Measurements from ENCODE around the gene CHD5.
A peak's percentile ranks its signal among the peaks of the same experiment; 100 is the strongest.
"Not testable (repeated sequence)": the region's sequence is repeated elsewhere in the genome, so short reads cannot be mapped to it uniquely, and the experiment has no call there.

Gene CHD5

GRCh38 chr1:6083801-6084446 lies 96.2 kb downstream of the CHD5 start:
- DNase-seq (ENCODE audit: low spot score) = no peak

GRCh38 chr1:6083385-6083784 lies 96.7 kb downstream of the CHD5 start:
- DNase-seq (ENCODE audit: low spot score) = no peak

DNA sequence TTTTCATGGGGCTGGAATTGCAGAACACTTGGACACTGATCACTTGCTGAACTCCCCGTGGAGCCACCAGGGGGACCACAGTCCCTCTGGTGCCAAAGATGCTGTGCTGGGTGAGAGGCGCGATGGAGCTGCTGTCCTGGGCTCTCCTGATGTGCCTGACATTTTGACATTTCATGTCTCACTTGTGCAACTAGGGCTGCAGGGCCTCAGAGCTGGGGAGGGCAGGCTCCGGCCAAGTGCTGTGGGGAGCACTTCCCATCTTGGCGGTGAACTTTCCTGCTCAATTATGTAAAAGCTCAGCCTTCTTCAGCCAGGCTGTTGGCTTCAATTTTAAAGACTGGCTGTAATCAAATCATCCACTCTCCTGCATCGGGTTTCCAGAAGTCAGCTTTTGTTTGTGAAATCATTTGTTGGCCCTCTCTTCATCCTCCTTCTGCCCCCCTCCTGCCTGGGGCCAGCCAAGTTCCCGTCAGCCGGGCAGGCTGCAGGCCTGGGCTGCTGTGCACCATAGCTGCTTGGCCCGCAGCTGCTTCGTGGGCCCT lies 97.6 kb downstream of the CHD5 start:
- DNase-seq (ENCODE audit: low spot score) = no peak

DNA sequence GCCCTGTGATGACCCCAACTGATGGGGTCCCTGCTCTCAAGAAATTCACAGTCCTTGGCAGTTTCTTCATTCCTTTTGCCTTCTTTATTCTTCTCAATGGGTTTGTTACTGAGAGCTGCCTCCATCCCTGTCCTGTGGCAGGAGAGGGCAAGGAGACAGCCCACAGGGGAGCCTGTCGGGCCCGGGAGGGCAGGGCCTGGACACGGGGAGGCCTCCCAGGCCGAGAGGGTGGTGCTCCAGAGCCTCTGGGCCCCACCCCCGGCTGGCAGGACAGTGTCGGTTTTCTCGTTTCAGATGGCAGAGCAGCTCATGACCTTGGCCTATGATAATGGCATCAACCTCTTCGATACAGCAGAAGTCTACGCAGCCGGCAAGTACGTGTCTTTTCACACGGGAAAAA lies 98.2 kb downstream of the CHD5 start:
- no peak for DNase-seq (ENCODE audit: low spot score)

- DNase-seq (ENCODE audit: low spot score) = no peak
Observed at GRCh38 chr1:6080469-6080868, 99.7 kb downstream of the CHD5 start.

DNA sequence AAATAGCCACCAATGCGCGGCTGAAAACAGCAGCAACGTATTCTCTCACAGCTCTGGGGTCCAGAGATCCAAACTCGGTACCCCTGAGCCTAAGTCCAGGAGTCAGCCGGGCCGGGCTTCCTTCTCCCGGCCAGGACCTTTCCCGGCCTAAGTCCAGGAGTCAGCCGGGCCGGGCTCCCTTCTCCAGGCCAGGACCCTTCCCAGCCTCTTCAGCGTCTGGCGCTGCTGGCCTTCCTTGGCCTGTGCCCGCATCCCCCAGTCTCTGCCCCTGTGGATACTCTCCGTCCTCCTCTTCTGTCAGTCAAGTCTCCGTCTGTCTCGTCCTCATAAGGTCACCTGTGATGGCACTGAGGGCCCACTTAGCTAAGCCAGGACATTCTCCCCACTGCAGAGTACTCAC lies 102.2 kb downstream of the CHD5 start:
- no peak for DNase-seq (ENCODE audit: low spot score)

DNA sequence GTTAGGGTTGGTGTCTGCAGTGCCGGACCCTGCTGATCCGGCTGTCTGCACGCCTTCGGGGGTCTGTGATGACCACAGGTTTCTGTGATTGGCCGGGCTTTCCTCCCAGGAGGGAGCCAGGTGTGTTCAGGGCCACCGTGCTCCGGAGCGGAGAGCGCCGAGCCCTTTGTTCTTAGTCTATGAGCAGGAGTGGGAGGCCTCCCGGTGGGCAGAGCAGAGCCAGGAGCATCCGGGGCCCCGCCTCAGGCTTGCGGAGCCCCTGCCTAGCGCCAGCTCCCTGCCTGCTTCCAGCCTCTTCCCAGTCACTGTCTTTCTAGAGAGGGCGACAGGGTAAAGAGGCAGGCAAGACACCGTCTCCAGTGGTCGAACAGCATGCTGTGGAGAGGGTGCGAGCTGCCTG lies 102.6 kb downstream of the CHD5 start:
- DNase-seq (ENCODE audit: low spot score) = no peak

DNA sequence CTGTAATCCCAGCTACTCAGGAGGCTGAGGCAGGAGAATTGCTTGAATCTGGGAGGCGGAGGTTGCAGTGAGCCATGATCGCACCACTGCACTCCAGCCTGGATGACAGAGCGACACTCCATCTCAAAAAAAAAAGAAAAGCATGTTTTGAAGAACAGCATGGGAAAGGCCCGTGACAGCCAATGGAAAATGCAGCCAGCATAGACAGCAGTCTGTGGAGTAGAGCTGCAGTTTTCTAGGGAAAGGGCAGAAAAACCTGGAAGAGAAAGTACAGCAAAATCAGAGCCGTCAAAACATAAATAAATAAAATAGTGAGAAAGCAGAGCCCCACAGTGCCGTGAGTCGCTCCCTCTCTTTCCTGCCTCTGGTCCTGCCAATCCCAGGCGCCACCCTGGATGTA lies 103.1 kb downstream of the CHD5 start:
- DNase-seq (ENCODE audit: low spot score) = not testable (repeated sequence)

DNA sequence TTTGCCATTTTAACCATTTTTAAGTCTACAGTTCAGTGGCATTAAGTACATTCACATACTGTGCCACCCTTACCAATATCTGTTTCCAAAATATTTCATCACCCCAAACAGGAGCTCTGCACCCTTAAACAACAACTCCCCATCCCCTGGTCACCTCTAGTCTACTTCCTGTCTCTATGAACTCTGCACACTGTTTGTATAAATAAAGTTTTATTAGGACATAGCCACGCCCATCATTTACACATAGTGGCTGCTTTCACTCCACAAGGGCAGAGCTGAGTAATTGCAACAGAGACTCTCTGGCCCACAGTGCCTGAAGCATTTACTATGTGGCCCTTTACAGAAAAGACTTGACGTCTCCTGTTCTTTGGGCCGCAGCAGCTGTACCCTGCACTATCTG lies 104.4 kb downstream of the CHD5 start:
- peak; percentile 2 for DNase-seq (ENCODE audit: low spot score)

DNA sequence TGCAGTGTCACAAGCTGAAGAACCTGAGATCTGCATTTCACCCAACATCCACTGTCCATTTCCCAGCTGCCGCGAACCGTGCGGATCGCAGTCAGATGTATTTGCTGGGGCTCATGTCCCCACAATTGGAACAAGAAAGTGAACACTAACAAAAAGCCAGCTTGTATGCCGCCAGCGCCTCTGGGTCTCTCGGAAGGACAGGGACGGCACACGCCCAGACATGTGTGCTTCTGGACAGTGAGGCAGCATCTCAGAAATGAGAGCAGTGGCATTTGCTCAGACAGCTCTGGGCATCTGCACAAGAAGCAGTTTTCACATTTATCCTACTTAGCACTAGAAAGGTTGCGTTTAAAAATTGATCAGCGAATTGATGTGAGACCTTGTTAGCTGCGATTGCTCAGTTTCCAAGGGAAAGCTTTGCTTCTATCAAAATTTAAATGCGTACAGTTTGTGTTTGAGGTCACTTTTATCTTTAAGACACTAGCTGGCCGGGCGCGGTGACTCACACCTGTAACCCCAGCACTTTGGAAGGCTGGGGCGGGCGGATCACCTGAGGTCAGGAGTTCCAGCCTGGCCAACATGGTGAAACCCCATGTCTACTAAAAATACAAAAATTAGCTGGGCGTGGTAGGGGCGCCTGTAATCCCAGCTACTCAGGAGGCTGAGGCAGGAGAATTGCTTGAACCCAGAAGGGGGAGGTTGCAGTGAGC lies 105.8 kb downstream of the CHD5 start:
- no peak for DNase-seq (ENCODE audit: low spot score)

DNA sequence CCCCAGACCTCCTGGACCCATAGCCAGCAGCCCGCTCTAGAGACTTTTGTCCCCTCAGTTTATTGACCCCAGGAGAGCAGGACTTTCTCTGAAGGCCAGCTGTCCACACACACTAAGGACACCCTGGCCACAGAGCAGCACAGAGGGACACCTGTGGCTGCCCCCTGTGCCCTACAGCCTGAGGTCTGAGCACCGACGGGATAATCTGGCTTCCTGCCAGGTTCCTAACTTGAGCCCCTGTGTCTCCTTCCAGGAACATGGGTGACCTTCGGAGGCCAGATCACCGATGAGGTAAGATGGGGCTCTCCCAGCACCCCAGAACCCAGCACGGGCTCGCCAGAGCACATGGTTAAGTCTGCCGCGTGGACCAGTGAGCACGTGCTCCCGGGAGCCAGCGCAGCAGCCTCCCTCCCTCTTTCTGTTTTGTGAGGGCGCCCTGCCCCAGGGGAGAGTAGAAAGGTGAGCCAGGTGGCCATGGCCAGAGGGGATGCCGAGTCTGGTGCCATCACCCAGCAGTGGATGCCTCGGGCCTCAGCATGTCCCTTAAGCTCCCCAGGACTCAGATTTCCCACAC lies 106.6 kb downstream of the CHD5 start:
- DNase-seq (ENCODE audit: low spot score) = no peak

DNA sequence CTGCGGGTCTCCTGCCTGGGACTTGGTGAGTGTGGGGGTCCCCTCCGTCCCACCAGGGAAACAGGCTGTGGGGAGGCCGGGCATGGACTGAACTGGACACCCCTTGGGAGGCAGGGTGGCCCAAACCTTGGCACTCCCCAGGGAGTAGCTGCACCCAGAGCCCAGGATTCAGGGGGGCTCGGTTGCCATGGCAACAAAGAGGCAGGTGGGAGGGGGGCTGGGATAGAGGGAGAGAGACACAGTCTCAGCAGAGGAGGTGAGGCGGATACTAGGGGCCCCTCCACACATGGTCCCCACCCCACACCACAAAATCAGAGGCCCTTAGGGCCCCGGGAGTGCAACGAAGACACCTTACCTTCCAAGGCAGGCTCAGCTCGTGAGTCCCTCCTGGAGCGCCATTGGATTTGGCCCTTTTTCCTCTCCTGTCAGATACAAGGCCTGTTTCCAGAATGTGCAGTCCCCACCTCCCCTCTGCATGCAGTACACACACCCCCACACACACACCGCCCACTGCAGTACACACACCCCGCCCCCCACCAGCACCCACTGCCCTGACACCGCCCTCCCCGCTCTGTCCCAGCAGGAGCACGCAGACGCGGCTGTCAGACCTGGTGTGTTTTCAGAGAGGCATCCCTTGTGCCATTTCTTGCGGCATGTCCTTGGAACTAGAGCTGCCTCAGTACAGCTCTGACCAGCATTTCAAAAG lies 107.2 kb downstream of the CHD5 start:
- no peak for DNase-seq (ENCODE audit: low spot score)

DNA sequence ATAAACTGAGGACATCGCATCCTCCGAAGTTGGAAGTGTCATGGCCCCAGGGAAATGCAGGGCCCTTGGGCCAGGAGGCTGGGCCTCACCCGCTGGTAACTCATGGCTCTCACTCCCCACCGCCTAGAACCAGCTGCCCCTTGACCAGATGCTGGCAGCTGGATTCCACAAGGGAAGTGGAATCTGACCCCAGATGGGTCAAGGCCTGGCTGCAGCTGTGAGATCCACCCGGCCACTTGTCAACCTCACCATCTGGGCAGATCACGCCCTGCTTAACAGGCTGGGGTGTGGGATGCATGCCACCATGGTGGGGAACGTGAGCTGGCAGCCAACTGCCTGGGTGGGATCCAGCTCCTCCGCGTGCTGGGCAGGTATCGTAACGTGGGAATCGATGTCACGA lies 108.9 kb downstream of the CHD5 start:
- no peak for DNase-seq (ENCODE audit: low spot score)

GRCh38 chr1:6070450-6070974 lies 109.6 kb downstream of the CHD5 start:
- DNase-seq (ENCODE audit: low spot score) = no peak

DNA sequence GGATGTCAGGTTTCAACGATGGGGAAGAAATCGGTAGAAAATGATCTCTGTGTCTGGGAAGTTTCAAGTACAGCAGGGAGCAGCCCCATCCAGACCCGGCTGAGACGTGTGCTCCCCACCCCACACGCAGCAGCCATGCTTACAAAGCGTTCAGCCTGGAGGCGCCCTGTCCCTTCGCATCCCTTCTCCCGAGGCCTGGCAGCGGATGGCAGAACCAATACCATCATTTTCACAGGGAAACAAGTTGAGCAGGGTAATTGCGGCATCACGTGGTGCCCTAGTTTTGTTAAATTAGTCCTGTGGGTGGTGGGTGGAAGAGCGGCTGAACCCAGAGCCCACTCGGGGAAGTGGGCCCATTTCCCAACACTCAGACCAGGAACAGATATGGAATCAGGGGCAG lies 110.5 kb downstream of the CHD5 start:
- no peak for DNase-seq (ENCODE audit: low spot score)

- DNase-seq (ENCODE audit: low spot score) = no peak
Observed at GRCh38 chr1:6068932-6069331, 111.2 kb downstream of the CHD5 start.

DNA sequence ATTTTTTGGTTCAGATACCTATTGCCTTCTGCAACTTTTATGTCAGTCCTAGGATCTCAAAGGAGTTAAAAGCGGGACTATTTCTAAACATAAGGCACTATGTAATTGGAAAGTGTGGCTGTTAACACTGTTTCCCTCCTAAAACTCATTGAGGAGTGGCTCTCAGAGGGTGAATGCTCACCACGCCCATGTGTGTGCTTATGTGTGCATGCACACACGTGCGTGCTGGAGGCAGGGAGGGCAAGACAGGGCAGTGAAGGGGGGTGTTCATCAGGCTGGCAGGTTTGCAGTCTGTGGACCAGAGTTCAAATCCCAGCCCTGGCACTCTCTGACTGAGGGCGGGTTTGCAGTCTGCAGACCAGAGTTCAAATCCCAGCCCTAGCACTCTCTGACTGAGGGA lies 112.0 kb downstream of the CHD5 start:
- DNase-seq (ENCODE audit: low spot score) = no peak

DNA sequence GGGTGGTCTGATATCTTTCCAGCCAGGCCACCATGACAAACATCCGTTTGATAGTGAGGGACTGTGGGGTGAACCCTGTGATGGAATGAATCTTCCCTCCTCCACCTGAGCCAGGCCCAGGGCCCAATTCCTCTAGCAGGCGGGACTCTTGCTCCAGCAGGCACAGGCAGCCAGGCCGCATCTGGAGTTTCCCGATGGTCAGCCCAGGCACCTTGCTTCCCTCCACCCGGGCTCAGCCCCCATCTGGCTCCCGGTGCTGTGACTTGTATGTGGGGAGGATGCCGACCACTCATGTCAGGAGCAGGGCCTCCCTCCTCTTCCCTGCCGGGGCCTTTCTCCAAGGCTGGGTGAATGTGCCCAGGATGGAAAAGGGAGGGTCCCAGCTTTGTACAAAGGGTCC lies 113.4 kb downstream of the CHD5 start:
- no peak for DNase-seq (ENCODE audit: low spot score)

DNA sequence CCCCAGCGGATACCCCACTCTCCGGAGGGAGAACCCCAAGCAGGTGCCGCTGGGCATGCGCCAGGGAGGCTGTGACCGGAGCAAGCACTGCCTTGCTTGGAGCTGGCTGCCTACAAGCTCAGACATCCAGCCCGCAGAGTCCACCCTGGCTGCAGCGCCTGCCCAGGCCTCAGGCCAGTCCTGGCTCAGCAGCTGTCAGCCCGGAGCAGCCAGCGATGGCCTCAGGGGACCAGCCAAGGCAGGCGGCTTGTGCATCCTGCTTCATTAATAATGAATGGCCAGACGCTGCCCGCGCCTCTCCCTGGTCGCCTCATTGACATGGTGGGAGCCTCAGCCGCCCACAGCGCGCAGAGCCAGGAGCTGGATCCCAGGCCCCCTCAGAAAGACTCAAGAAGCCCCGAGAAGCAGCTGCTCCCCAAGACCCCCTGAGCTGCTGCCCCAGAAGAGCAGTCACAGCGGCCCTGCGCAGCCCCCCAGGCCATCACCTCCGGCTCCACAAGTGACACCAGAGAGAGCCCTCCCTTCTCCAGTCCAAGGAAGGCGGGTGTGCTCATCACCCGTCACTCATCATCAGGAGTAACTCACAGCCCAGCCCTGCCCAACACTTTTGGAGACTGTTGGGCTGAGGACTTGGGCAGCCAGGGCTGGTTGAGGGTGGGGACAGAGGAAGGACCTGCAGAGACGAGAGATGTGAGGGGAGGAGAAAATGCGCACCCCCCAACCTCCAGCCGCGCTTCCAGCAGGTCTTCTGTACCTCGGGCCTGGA lies 114.8 kb downstream of the CHD5 start:
- DNase-seq (ENCODE audit: low spot score) = no peak

DNA sequence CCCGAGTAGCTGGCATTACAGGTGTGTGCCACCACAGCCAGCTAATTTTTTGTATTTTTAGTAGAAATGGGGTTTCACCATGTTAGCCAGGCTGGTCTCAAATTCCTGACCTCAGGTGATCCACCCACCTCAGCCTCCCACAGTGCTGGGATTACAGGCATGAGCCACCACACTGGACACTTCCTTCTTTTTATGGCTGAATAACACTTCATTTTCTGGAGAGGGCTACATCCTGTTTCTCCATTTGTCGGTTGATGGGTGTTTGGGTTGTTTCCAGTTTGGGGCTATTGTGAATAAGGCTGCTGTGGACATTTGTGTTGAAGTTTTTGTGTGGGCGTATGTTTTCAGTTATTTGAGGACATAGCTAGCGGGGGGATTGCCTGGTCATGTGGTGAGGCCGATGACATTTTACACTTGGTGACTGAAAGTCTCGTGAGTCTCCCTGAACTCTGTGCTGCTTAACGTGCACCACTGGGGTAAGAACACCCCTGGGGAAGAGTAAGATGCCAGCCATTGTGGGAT lies 116.5 kb downstream of the CHD5 start:
- DNase-seq (ENCODE audit: low spot score) = not testable (repeated sequence)

GRCh38 chr1:6062670-6063069 lies 117.5 kb downstream of the CHD5 start:
- no peak for DNase-seq (ENCODE audit: low spot score)

- DNase-seq (ENCODE audit: low spot score) = no peak
Observed at GRCh38 chr1:6059866-6060265, 120.3 kb downstream of the CHD5 start.
